ENCODE results near the gene SYNDIG1. TPM values are rescaled to one million over a fixed set of nuclear protein-coding genes. Genes with fewer than 3 reads are reported as not detected.

The SYNDIG1 gene
- total RNA-seq, 1 experiment from 2014 or later: not detected

DNA sequence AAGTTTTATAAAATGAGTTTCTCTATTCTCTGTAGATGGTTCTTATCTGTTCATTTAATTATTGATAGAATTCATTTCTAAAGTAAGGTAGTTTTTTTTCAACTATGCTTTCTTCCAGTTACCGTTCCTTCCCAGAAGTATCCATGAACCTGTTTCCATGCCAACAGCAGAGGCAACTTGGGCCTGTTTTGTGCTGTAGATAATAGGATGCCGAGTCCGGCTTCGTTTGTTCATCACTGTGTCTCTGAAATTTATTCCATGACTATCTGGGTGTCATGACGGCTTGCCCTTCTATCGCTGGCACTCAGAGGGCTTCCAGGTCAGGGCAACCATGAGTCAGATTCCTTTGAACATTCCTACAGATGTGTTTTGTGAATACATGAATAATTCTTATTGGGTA is 190.4 kb downstream of the SYNDIG1 start:
- H3K4me1 Mint-ChIP-seq (ENCODE audit: low read depth, unreplicated experiment): no peaks in the 10 kb centered on the region
- Histone ChIP-seq H3K36me3 (ENCODE audit: control insufficient read depth, insufficient read depth, low read length) (no peaks in the 10 kb centered on the region), H3K27me3 (replicated peaks; ENCODE audit: control insufficient read depth, insufficient read depth, low read length) (peaks cover 2% of the 10 kb centered on the region), H3K4me1 (no peaks in the 10 kb centered on the region), H3K4me3 (ENCODE audit: low read depth, low read length) (no peak overlapping the region), H3K9me3 (no peaks in the 10 kb centered on the region)
- peaks cover 21% of the 10 kb centered on the region for H3K27me3 Mint-ChIP-seq (ENCODE audit: insufficient read depth, unreplicated experiment)
- TF ChIP-seq, protein P1, sequence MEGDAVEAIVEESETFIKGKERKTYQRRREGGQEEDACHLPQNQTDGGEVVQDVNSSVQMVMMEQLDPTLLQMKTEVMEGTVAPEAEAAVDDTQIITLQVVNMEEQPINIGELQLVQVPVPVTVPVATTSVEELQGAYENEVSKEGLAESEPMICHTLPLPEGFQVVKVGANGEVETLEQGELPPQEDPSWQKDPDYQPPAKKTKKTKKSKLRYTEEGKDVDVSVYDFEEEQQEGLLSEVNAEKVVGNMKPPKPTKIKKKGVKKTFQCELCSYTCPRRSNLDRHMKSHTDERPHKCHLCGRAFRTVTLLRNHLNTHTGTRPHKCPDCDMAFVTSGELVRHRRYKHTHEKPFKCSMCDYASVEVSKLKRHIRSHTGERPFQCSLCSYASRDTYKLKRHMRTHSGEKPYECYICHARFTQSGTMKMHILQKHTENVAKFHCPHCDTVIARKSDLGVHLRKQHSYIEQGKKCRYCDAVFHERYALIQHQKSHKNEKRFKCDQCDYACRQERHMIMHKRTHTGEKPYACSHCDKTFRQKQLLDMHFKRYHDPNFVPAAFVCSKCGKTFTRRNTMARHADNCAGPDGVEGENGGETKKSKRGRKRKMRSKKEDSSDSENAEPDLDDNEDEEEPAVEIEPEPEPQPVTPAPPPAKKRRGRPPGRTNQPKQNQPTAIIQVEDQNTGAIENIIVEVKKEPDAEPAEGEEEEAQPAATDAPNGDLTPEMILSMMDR (IDR thresholded peaks at IDR 0.05; ENCODE audit: insufficient read depth in 1 of 2, low read depth in 1 of 2, low read length in 1 of 2, severe bottlenecking in 1 of 2, unreplicated experiment in 1 of 2): no peak
- DNase-seq: no peak
- CTCF ChIA-PET: no interaction called here
- H3K36me3 Mint-ChIP-seq (ENCODE audit: insufficient read depth, unreplicated experiment): no peaks in the 10 kb centered on the region
- no peak overlapping the region for H3K4me3 Mint-ChIP-seq (ENCODE audit: unreplicated experiment)
- no TSS peak for BruUV-seq (replicated peaks)
- no peaks in the 10 kb centered on the region for H3K9me3 Mint-ChIP-seq (ENCODE audit: unreplicated experiment)
- no peak overlapping the region for H3K27ac Mint-ChIP-seq (ENCODE audit: unreplicated experiment)
- POLR2A ChIA-PET: no interaction called here
- intact Hi-C loops (cut with micrococcal nuclease; ENCODE audit: unreplicated experiment): no loop called here

DNA sequence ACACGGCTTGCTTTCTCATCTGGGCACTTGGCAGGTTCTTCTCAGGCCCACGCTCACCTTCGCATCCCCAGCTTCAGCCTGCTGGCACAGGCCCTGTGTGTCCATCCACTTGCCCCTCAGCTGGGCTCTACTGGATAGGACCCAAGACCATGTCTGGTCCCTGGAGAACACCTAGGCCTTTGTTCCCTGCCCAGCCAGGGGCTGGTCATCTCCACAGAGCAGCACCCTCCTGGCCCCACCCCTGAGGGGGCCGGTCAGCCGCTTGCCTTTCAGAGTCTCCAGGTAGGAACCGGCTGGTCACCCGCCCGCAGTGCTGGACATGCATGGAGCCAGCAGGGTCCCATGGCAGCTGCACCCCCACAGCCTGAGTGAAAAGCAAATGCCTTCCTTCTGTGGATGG is 191.2 kb downstream of the SYNDIG1 start:
- Histone ChIP-seq H3K4me3 (ENCODE audit: low read depth, low read length) (no peak overlapping the region), H3K4me1 (no peaks in the 10 kb centered on the region), H3K9me3 (no peaks in the 10 kb centered on the region), H3K36me3 (ENCODE audit: control insufficient read depth, insufficient read depth, low read length) (no peaks in the 10 kb centered on the region), H3K27me3 (replicated peaks; ENCODE audit: control insufficient read depth, insufficient read depth, low read length) (peaks cover 2% of the 10 kb centered on the region)
- Mint-ChIP-seq H3K4me3 (ENCODE audit: unreplicated experiment) (no peak overlapping the region), H3K36me3 (ENCODE audit: insufficient read depth, unreplicated experiment) (no peaks in the 10 kb centered on the region), H3K4me1 (ENCODE audit: low read depth, unreplicated experiment) (no peaks in the 10 kb centered on the region), H3K27ac (ENCODE audit: unreplicated experiment) (no peak overlapping the region), H3K9me3 (ENCODE audit: unreplicated experiment) (no peaks in the 10 kb centered on the region), H3K27me3 (ENCODE audit: insufficient read depth, unreplicated experiment) (peaks cover 19% of the 10 kb centered on the region)
- intact Hi-C loops (cut with micrococcal nuclease; ENCODE audit: unreplicated experiment): no loop called here
- TF ChIP-seq, protein P1 (IDR thresholded peaks at IDR 0.05; ENCODE audit: insufficient read depth in 1 of 2, low read depth in 1 of 2, low read length in 1 of 2, severe bottlenecking in 1 of 2, unreplicated experiment in 1 of 2): no peak
- no peak for DNase-seq
- POLR2A ChIA-PET: no interaction called here
- CTCF ChIA-PET: no interaction called here
- BruUV-seq (replicated peaks): no TSS peak

DNA sequence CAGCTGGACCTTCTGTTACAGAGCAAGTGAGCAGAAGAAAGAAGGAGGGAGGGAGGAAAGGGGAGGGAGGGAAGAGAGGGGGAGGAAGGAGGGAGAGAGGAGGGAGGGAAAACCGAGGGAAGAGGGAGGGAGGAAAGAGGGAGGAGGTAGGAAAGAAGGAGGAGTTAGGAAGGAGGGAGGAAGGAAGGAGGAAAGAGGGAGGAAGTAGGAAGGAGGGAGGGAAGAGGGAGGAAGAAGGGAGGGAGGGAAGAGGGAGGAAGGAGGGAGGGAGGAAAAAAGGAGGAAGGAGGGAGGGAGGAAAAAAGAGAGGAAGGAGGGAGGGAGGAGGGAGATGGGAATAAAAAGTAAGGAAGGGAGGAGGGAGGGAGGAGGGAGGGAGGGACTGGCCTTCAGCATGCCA is 191.8 kb downstream of the SYNDIG1 start:
- DNase-seq: no peak
- Histone ChIP-seq H3K36me3 (ENCODE audit: control insufficient read depth, insufficient read depth, low read length) (no peaks in the 10 kb centered on the region), H3K27me3 (replicated peaks; ENCODE audit: control insufficient read depth, insufficient read depth, low read length) (peaks cover 2% of the 10 kb centered on the region), H3K4me3 (ENCODE audit: low read depth, low read length) (no peak overlapping the region), H3K9me3 (no peaks in the 10 kb centered on the region), H3K4me1 (no peaks in the 10 kb centered on the region)
- TF ChIP-seq, protein P1 (IDR thresholded peaks at IDR 0.05; ENCODE audit: insufficient read depth in 1 of 2, low read depth in 1 of 2, low read length in 1 of 2, severe bottlenecking in 1 of 2, unreplicated experiment in 1 of 2): no peak
- CTCF ChIA-PET: no interaction called here
- peaks cover 19% of the 10 kb centered on the region for H3K27me3 Mint-ChIP-seq (ENCODE audit: insufficient read depth, unreplicated experiment)
- no peak overlapping the region for H3K4me3 Mint-ChIP-seq (ENCODE audit: unreplicated experiment)
- intact Hi-C loops (cut with micrococcal nuclease; ENCODE audit: unreplicated experiment): no loop called here
- H3K27ac Mint-ChIP-seq (ENCODE audit: unreplicated experiment): no peak overlapping the region
- H3K36me3 Mint-ChIP-seq (ENCODE audit: insufficient read depth, unreplicated experiment): no peaks in the 10 kb centered on the region
- H3K9me3 Mint-ChIP-seq (ENCODE audit: unreplicated experiment): no peaks in the 10 kb centered on the region
- BruUV-seq (replicated peaks): no TSS peak
- POLR2A ChIA-PET: no interaction called here
- H3K4me1 Mint-ChIP-seq (ENCODE audit: low read depth, unreplicated experiment): no peaks in the 10 kb centered on the region
